Lower lobe of right lung (tissue), 2 donors: Measurements from ENCODE around the gene ZNRF3. TPM values are rescaled to one million over a fixed set of nuclear protein-coding genes. Genes with fewer than 3 reads are reported as not detected.
"Not testable (repeated sequence)": the region's sequence is repeated elsewhere in the genome, so short reads cannot be mapped to it uniquely, and the experiment has no call there.

Experiments
- ATAC-seq, 2 donors: fragments of 200-7000 bp; cut with Tn5 transposase; one replicate each; pipeline ENCODE4 v1.9.1; 2020 to 2022; ENCODE audit warnings: mild to moderate bottlenecking in 2 of 2, moderate library complexity in 2 of 2
- DNase-seq: peaks from one replicate; pipeline ENCODE4 v3.0.0-alpha.2; 2020
- H3K27ac ChIP-seq: fragments of 200-600 bp; one replicate; pipeline ENCODE4 v1.8.0; 2022
- H3K27me3 ChIP-seq: fragments of 200-600 bp; one replicate; pipeline ENCODE4 v1.8.0; 2022; ENCODE audit warnings: low read depth
- H3K36me3 ChIP-seq: fragments of 200-600 bp; one replicate; pipeline ENCODE4 v1.8.0; 2022; ENCODE audit warnings: mild to moderate bottlenecking
- H3K4me1 ChIP-seq: fragments of 200-600 bp; one replicate; pipeline ENCODE4 v1.8.0; 2022
- H3K4me3 ChIP-seq: fragments of 200-600 bp; one replicate; pipeline ENCODE4 v1.8.0; 2022; ENCODE audit warnings: mild to moderate bottlenecking
- H3K9me3 ChIP-seq: fragments of 200-600 bp; one replicate; pipeline ENCODE4 v1.8.0; 2022
- CTCF ChIP-seq: fragments of 200-600 bp; IDR thresholded peaks from one replicate; pipeline ENCODE4 v1.8.0; 2022; ENCODE audit warnings: antibody characterized with exemption, mild to moderate bottlenecking
- intact Hi-C: fragments of 100-400 bp; cut with DNase I; formaldehyde crosslinking; loops from one replicate; pipeline ENCODE4 v1.11.0; 2022
- total RNA-seq: library from RNA; stranded (reverse); fragmentation: NEBNext Ultra II Directional; extraction: Animal tissue kit (Norgen Biotek cat#: 25700); gene quantifications from one replicate; pipeline ENCODE4 v1.2.1, GENCODE V29; 2021
- donor health status: DM: no; HTN: yes; CAD: no; lungs with severe emphysema.

The ZNRF3 gene
- total RNA-seq, 1 donor from 2014 or later, result 11.3 TPM

- H3K27ac ChIP-seq, result peak overlapping the region; percentile 49
- intact Hi-C loops, result no loop called here
These were observed 196.0 kb downstream of the ZNRF3 start for GRCh38 chr22:29079218-29079901.

GRCh38 chr22:29080106-29080975 lies 197.0 kb downstream of the ZNRF3 start:
- ATAC-seq (no peak), DNase-seq (no peak)
- Histone ChIP-seq H3K27me3 (no peaks in the 10 kb centered on the region), H3K27ac (no peak overlapping the region), H3K36me3 (no peaks in the 10 kb centered on the region), H3K4me3 (no peak overlapping the region), H3K9me3 (no peaks in the 10 kb centered on the region), H3K4me1 (peaks cover 50% of the 10 kb centered on the region)
- TF ChIP-seq CTCF, result no peak
- intact Hi-C loops, result no loop called here

More at GRCh38 chr22:29079218-29079901, 196.0 kb downstream of the ZNRF3 start:
- ATAC-seq (no peak), DNase-seq (no peak)
- H3K9me3 ChIP-seq, result no peaks in the 10 kb centered on the region
- H3K36me3 ChIP-seq, result no peaks in the 10 kb centered on the region
- no peak for TF ChIP-seq CTCF
- H3K4me3 ChIP-seq, result no peak overlapping the region
- peaks cover 51% of the 10 kb centered on the region for H3K4me1 ChIP-seq
- H3K27me3 ChIP-seq, result no peaks in the 10 kb centered on the region

GRCh38 chr22:29081517-29082236 lies 198.3 kb downstream of the ZNRF3 start:
- Histone ChIP-seq H3K27ac (peak overlapping the region; percentile 54), H3K4me1 (peaks cover 50% of the 10 kb centered on the region), H3K9me3 (no peaks in the 10 kb centered on the region), H3K36me3 (no peaks in the 10 kb centered on the region), H3K27me3 (no peaks in the 10 kb centered on the region), H3K4me3 (no peak overlapping the region)
- DNase-seq (no peak), ATAC-seq (peak; percentile 46 to 57)
- intact Hi-C loops, result no loop called here
- TF ChIP-seq CTCF, result no peak

- DNase-seq, result no peak
- H3K9me3 ChIP-seq, result no peaks in the 10 kb centered on the region
- peak overlapping the region; percentile 38 for H3K27ac ChIP-seq
- peaks cover 48% of the 10 kb centered on the region for H3K4me1 ChIP-seq
- no peak overlapping the region for H3K4me3 ChIP-seq
- no peak for TF ChIP-seq CTCF
- ATAC-seq, result no peak
- no peaks in the 10 kb centered on the region for H3K27me3 ChIP-seq
- no peaks in the 10 kb centered on the region for H3K36me3 ChIP-seq
- intact Hi-C loops, result no loop called here
These were observed 199.6 kb downstream of the ZNRF3 start for GRCh38 chr22:29082826-29083545.

- H3K36me3 ChIP-seq, intact Hi-C loops, H3K4me3 ChIP-seq, ATAC-seq, H3K27me3 ChIP-seq, H3K9me3 ChIP-seq: not testable (repeated sequence)
- peak overlapping the region; percentile 38 for H3K27ac ChIP-seq
- H3K4me1 ChIP-seq, result peaks cover 44% of the 10 kb centered on the region
- DNase-seq, result peak; percentile 57
These were observed 200.2 kb downstream of the ZNRF3 start for GRCh38 chr22:29083576-29083932.
